Activated T-helper 1 cell treated with anti-CD3 and anti-CD28 coated beads, Interleukin-2, amount 50 U/mL, for 16 hours (primary cell): ENCODE data around the gene APOC3.

Source experiments
- DNase-seq, 2 donors: peaks; one replicate each; pipeline ENCODE4 v3.0.0-alpha.2; 2020; ENCODE audit warnings: low read depth in 1 of 2, low spot score in 1 of 2

The APOC3 gene

GRCh38 chr11:116871248-116871647 is 41.5 kb downstream of the APOC3 start:
- DNase-seq, result no peak

GRCh38 chr11:116873381-116873780 is 43.7 kb downstream of the APOC3 start:
- DNase-seq, result no peak

- no peak for DNase-seq
Measured at GRCh38 chr11:116874251-116874650, 44.5 kb downstream of the APOC3 start.

GRCh38 chr11:116875194-116875593 is 45.5 kb downstream of the APOC3 start:
- no peak for DNase-seq

- no peak for DNase-seq
Measured at GRCh38 chr11:116876656-116877055, 46.9 kb downstream of the APOC3 start.

GRCh38 chr11:116879800-116880625 is 50.3 kb downstream of the APOC3 start:
- no peak for DNase-seq

- DNase-seq, result no peak
Measured at GRCh38 chr11:116881143-116881542, 51.4 kb downstream of the APOC3 start.

GRCh38 chr11:116882386-116882785 is 52.7 kb downstream of the APOC3 start:
- DNase-seq, result no peak
